ENCODE results near the gene TMEM273. TPM values are rescaled to one million over a fixed set of nuclear protein-coding genes. Genes with fewer than 3 reads are reported as not detected.

TMEM273 gene
- total RNA-seq, 2 donors from 2014 or later, result 14.3 to 14.8 TPM

DNA sequence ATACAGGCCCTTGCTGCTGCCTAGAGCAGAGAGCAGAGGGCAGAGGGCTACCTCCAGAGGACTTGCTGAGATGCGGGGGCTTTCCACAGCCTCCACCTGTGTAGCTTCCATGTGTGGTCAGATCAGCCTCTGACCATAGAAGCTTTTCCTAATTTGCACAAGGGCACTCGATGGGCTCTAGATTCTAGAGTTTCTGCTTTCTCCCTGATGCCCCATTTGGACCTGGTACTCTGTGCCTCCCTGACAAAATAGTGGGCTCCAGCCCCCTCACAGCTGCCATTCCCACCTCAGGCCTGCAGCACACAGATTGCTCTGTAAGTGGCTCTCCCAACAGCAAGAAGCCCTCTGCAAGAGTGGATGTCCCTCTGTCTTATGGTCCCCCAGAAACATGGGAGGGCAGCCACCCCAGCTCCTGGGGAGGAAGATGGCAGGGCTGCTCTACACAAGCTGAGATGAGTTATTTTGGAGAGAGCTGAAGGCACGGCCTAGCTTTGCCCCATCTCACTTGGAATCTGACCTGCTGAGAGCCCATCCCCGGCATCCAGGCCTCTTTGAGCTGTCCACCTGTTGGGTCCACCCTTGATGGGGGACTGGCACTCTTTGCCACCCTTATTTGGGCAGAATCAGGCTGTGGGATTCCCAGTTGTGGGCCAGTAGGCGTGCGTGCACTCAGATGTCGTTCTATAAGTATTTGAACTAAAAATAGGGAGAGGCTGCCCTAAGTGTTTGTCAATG lies 16.7 kb downstream of the TMEM273 start:
- Histone ChIP-seq H3K9me3 (no peaks in the 10 kb centered on the region), H3K4me3 (no peak overlapping the region), H3K27me3 (no peaks in the 10 kb centered on the region), H3K36me3 (no peaks in the 10 kb centered on the region), H3K4me1 (peaks cover 0 to 17% of the 10 kb centered on the region in 2 donors), H3K27ac (no peak overlapping the region)
- TF ChIP-seq, protein P1, sequence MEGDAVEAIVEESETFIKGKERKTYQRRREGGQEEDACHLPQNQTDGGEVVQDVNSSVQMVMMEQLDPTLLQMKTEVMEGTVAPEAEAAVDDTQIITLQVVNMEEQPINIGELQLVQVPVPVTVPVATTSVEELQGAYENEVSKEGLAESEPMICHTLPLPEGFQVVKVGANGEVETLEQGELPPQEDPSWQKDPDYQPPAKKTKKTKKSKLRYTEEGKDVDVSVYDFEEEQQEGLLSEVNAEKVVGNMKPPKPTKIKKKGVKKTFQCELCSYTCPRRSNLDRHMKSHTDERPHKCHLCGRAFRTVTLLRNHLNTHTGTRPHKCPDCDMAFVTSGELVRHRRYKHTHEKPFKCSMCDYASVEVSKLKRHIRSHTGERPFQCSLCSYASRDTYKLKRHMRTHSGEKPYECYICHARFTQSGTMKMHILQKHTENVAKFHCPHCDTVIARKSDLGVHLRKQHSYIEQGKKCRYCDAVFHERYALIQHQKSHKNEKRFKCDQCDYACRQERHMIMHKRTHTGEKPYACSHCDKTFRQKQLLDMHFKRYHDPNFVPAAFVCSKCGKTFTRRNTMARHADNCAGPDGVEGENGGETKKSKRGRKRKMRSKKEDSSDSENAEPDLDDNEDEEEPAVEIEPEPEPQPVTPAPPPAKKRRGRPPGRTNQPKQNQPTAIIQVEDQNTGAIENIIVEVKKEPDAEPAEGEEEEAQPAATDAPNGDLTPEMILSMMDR (IDR thresholded peaks at IDR 0.05), result no peak
- no peak for DNase-seq (ENCODE audit: low spot score)

DNA sequence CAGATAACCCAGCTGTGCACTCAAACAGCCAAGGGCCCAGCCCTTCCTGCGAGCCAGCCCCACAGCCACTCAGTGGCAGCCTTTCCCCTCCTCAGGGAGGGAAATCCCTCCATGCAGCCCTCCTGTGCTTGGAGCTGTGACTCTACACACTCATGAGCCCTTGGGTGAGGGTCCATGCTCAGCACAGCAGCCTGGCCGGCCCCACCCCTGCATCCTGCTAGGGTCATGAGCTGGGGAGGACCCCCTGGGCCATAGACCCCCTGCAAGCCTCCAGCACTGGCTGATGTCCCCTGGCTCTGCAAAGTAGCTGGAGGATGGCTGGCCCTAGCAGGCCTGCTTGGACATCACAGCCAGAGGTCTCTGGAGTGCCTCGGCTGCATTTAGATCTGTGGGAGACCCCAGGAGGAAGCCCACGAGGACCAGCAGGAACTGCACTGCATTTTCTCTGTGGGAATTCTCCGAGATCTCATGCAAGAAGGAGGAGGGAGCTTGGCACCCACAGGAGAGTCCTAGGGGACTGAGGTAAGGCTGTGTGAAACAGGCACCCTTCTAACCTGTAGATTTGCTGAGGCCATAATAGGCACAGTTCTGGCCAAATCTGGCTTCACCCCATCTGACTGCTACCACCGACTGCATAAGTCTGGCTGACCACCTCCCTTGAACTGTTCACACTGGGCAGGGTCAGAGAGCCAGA lies 17.4 kb downstream of the TMEM273 start:
- no peaks in the 10 kb centered on the region for H3K36me3 ChIP-seq
- no peak overlapping the region for H3K27ac ChIP-seq
- no peaks in the 10 kb centered on the region for H3K9me3 ChIP-seq
- H3K4me1 ChIP-seq, result peaks cover 0 to 17% of the 10 kb centered on the region in 2 donors
- no peak for DNase-seq (ENCODE audit: low spot score)
- TF ChIP-seq, protein P1 (IDR thresholded peaks at IDR 0.05), result no peak
- H3K4me3 ChIP-seq, result no peak overlapping the region
- H3K27me3 ChIP-seq, result no peaks in the 10 kb centered on the region

DNA sequence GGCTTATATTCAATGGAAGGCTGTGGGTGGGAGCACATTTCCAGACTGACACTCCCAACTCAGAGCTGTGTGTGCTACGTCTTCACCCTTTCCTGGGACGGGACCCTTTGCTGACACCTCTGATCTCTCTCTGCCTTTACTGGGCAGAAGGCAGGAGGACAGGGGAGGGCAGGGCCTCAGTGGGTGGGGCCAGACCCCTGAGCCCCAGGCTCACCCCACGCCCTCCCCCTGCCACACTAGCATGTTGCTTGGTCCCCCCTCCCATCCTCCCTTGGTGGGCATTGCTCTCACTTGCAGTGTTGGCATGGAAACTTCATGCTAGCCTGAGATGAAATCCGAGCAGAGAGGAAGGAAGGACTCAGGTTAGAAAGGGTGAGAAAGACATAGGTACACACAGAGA lies 18.4 kb downstream of the TMEM273 start:
- no peaks in the 10 kb centered on the region for H3K27me3 ChIP-seq
- no peaks in the 10 kb centered on the region for H3K36me3 ChIP-seq
- H3K27ac ChIP-seq, result no peak overlapping the region
- peaks cover 0 to 12% of the 10 kb centered on the region in 2 donors for H3K4me1 ChIP-seq
- TF ChIP-seq, protein P1 (IDR thresholded peaks at IDR 0.05), result no peak
- no peak overlapping the region for H3K4me3 ChIP-seq
- no peaks in the 10 kb centered on the region for H3K9me3 ChIP-seq
- DNase-seq (ENCODE audit: low spot score), result no peak

DNA sequence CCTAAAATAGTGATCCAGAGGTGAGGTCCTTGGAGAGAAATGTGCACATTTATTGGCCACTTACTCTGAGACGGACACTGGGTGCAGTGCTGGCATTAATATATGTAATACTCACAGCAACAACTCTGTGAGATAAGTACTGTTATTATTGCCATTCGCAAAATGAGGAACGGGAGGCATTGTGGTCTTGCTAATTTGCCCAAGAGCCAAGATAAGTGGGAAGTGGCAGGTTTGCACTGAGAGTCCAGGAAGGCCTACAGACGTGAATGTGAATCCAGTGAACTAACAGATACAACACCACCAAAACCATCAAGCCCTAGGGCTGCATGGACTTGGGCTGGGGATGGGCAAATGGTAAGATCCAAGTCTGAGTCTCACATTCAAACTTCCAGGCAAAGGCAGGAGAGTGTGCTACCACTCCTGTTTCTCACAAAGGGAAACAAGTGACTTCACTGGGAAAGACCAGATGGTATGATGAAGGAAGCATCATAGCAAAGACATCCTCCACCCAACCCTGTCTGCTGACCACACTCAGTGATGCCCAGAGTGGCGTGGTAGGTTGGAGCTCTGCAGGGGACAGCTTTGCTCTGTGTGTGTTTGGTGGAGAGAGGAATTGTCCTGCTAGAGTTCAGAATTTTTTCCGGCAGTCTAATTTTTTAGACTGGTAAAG lies 19.2 kb downstream of the TMEM273 start:
- H3K36me3 ChIP-seq, result no peaks in the 10 kb centered on the region
- H3K9me3 ChIP-seq, result no peaks in the 10 kb centered on the region
- H3K27ac ChIP-seq, result no peak overlapping the region
- no peak overlapping the region for H3K4me3 ChIP-seq
- peaks cover 0 to 12% of the 10 kb centered on the region in 2 donors for H3K4me1 ChIP-seq
- TF ChIP-seq, protein P1 (IDR thresholded peaks at IDR 0.05), result no peak
- DNase-seq (ENCODE audit: low spot score), result no peak
- H3K27me3 ChIP-seq, result no peaks in the 10 kb centered on the region

DNA sequence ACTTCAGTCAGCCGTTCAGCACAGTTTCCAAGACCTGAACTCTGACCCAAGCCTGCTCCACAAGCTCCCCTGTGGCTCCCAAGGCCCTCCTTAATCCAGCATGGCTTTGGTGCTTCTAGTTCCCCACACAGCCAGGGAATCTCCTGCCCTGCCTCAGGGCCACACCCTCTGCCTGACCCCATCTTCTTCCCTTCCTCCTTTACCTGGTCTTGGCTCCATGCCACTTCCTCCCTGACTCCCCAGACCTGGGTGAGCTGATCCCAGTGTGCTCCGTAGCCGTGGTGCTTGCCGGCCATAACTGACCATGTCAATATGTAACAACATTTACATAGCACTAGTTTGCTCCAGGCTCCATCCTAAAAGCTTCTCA lies 20.0 kb downstream of the TMEM273 start:
- H3K36me3 ChIP-seq, result no peaks in the 10 kb centered on the region
- TF ChIP-seq, protein P1 (IDR thresholded peaks at IDR 0.05), result no peak
- H3K27ac ChIP-seq, result no peak overlapping the region
- DNase-seq (ENCODE audit: low spot score), result no peak
- peaks cover 0 to 12% of the 10 kb centered on the region in 2 donors for H3K4me1 ChIP-seq
- no peaks in the 10 kb centered on the region for H3K27me3 ChIP-seq
- H3K9me3 ChIP-seq, result no peaks in the 10 kb centered on the region
- no peak overlapping the region for H3K4me3 ChIP-seq
